ENCODE data around the gene RHBDL2.

RHBDL2 gene

DNA sequence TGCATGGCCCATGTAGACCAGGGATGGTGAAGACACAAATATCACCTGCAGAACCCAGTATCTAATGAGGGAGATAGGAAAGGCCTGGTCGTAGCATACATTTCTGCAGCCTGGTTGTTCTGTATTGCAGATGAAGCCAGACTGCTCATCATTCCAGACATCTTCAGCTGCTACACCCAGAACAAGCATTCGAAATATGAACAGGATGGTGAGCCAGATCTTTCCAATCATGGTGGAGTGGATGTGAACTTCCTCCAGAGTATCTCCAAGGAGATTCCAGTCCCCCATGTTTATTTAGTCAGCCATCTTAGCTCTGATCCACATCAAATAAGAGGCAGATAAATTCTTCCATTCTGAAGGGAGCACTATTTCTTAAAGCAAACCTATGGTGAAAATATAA is 65.8 kb downstream of the RHBDL2 start:
- TF ChIP-seq POLR2AphosphoS5 (IDR thresholded peaks at IDR 0.05; ENCODE audit: low read depth, low read length) = no peak
- TF ChIP-seq TAF1 (IDR thresholded peaks at IDR 0.05; ENCODE audit: borderline replicate concordance, insufficient read depth, low read length) = no peak
- no peak for TF ChIP-seq SIN3A (IDR thresholded peaks at IDR 0.05; ENCODE audit: borderline replicate concordance, insufficient read depth, low read length)
- TF ChIP-seq FOXP2 (optimal IDR thresholded peaks at IDR 0.05; ENCODE audit: borderline replicate concordance, extremely low read depth, extremely low read length, insufficient read depth) = no peak
- TF ChIP-seq, protein P1, sequence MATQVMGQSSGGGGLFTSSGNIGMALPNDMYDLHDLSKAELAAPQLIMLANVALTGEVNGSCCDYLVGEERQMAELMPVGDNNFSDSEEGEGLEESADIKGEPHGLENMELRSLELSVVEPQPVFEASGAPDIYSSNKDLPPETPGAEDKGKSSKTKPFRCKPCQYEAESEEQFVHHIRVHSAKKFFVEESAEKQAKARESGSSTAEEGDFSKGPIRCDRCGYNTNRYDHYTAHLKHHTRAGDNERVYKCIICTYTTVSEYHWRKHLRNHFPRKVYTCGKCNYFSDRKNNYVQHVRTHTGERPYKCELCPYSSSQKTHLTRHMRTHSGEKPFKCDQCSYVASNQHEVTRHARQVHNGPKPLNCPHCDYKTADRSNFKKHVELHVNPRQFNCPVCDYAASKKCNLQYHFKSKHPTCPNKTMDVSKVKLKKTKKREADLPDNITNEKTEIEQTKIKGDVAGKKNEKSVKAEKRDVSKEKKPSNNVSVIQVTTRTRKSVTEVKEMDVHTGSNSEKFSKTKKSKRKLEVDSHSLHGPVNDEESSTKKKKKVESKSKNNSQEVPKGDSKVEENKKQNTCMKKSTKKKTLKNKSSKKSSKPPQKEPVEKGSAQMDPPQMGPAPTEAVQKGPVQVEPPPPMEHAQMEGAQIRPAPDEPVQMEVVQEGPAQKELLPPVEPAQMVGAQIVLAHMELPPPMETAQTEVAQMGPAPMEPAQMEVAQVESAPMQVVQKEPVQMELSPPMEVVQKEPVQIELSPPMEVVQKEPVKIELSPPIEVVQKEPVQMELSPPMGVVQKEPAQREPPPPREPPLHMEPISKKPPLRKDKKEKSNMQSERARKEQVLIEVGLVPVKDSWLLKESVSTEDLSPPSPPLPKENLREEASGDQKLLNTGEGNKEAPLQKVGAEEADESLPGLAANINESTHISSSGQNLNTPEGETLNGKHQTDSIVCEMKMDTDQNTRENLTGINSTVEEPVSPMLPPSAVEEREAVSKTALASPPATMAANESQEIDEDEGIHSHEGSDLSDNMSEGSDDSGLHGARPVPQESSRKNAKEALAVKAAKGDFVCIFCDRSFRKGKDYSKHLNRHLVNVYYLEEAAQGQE (IDR thresholded peaks at IDR 0.05; ENCODE audit: insufficient read depth in 1 of 2, low read depth in 2 of 2, low read length in 2 of 2) = no peak

DNA sequence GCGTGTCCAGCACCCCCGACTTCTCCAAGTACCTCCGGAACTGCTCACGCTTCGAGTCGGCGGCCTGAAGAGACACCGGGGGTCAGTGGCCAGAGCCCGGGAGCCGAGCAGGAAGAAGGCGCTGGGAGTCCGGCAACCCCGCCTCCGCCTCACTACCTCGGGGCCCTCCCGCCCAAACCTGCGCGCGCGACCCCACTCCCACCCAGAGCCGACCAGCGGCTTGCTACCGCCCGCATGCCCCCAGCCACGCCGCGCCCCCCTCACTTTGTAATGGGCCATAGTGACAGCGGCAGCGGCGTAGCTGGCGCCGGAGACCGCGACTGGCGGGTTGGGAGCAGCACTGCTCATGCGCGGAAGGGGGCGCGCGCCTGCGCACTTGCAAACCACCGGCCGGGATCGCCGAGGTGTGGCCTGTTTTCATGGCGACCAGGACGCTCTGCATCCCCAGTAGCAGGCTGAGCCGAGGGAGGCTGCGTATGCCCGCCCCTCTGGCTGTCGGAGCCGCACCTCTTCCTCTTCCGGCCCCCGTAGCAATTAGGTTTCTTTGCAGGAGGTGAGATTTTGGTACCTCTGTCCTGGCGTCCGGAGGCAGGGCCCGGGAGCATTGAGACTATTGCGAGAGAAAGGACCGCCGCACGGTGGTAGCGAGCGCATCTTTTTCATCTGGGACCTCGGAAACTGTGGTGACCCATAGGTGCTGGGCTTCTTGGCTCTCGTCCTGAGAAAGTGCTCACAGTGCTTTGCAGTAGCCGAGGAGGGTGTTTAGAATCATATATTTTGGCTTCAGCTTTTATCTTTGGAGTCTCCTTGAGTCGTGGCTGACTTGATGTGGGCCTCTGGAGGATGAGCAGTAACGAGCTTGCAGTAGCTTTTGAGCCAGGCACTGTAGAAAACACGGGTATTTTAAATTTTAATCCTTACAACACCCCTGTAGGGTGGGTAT is 68.3 kb downstream of the RHBDL2 start, which contains the start of gene MYCBP:
Gene MYCBP (minus strand): TSS at position 322 of the 943 bp plus-strand sequence. CDS start 43 bp downstream, at position 279.
- TF ChIP-seq POLR2AphosphoS5 (IDR thresholded peaks at IDR 0.05; ENCODE audit: low read depth, low read length) = peak; percentile 87
- TF ChIP-seq FOXP2 (optimal IDR thresholded peaks at IDR 0.05; ENCODE audit: borderline replicate concordance, extremely low read depth, extremely low read length, insufficient read depth) = peak; percentile 78
- no peak for TF ChIP-seq TAF1 (IDR thresholded peaks at IDR 0.05; ENCODE audit: borderline replicate concordance, insufficient read depth, low read length)
- TF ChIP-seq, protein P1 (IDR thresholded peaks at IDR 0.05; ENCODE audit: insufficient read depth in 1 of 2, low read depth in 2 of 2, low read length in 2 of 2) = no peak
- peak; percentile 44; the same call in 1 of the 2 replicates for TF ChIP-seq SIN3A (IDR thresholded peaks at IDR 0.05; ENCODE audit: borderline replicate concordance, insufficient read depth, low read length)

DNA sequence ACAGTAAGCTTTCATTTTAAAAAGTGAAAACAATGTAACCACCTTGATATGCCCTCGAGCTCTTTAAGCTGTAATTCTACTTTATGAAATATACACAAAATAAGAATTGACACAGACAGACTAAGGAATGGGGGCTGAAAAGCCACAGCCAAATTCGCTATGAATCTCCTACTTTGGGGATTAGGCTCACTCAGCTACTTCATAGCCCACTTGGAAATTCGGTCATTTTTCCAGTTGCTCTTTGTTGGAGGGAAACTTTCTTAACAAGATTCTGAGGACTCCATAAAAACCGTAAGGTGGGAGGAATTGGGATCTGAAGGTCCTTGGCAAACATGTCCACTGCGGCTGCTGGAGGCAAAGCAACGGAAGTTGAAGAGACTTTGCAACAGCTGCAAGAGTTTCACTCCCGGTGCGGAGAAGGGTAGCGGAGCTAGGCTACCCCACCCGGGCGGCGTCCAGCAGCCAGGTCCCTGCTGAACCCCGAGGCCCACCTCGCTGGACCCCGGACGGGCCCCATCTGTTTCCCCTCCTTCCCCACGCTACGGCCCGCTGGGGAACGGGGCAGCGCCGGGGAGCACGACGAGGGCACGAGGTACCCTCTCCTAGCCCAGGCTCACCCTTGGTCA is 69.1 kb downstream of the RHBDL2 start:
- TF ChIP-seq SIN3A (IDR thresholded peaks at IDR 0.05; ENCODE audit: borderline replicate concordance, insufficient read depth, low read length) (no peak), POLR2AphosphoS5 (IDR thresholded peaks at IDR 0.05; ENCODE audit: low read depth, low read length) (no peak), TAF1 (IDR thresholded peaks at IDR 0.05; ENCODE audit: borderline replicate concordance, insufficient read depth, low read length) (no peak; the same call in 1 of the 2 replicates), FOXP2 (optimal IDR thresholded peaks at IDR 0.05; ENCODE audit: borderline replicate concordance, extremely low read depth, extremely low read length, insufficient read depth) (no peak)
- TF ChIP-seq, protein P1 (IDR thresholded peaks at IDR 0.05; ENCODE audit: insufficient read depth in 1 of 2, low read depth in 2 of 2, low read length in 2 of 2) = no peak

DNA sequence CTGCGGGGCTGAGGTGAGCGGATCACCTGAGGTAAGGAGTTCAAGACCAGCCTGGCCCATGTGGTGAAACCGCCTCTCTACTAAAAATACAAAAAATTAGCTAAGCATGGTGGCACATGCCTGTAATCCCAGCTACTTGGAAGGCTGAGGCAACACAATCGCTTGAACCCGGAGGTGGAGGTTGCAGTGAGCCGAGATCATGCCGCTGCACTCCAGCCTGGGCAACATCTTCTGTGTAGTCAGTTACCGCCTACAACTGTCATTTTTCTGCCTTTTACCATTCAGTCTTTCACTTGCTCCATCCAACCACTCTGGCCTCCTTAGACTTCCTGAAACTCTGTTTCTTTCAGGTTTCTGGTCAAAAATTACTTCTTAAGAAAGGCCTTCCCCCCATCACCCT is 70.6 kb downstream of the RHBDL2 start:
- TF ChIP-seq, protein P1 (IDR thresholded peaks at IDR 0.05; ENCODE audit: insufficient read depth in 1 of 2, low read depth in 2 of 2, low read length in 2 of 2) = no peak
- no peak for TF ChIP-seq FOXP2 (optimal IDR thresholded peaks at IDR 0.05; ENCODE audit: borderline replicate concordance, extremely low read depth, extremely low read length, insufficient read depth)
- no peak for TF ChIP-seq POLR2AphosphoS5 (IDR thresholded peaks at IDR 0.05; ENCODE audit: low read depth, low read length)
- no peak for TF ChIP-seq TAF1 (IDR thresholded peaks at IDR 0.05; ENCODE audit: borderline replicate concordance, insufficient read depth, low read length)
- TF ChIP-seq SIN3A (IDR thresholded peaks at IDR 0.05; ENCODE audit: borderline replicate concordance, insufficient read depth, low read length) = no peak

Data from PFSK-1 (cell line).